ENCODE results near the gene EIF1AD.

The EIF1AD gene

GRCh38 chr11:66008468-66009101 is 6.6 kb upstream of the EIF1AD start:
- Histone ChIP-seq H3K9me3 (replicated peaks; ENCODE audit: insufficient read depth, low read length) (no peaks in the 10 kb centered on the region), H3K4me2 (ENCODE audit: low read depth, low read length) (no peak overlapping the region), H3K4me1 (ENCODE audit: low read length) (peaks cover 35% of the 10 kb centered on the region), H3K9me2 (replicated peaks; ENCODE audit: insufficient read depth, low read length) (no peaks in the 10 kb centered on the region), H3K9ac (ENCODE audit: low read length) (no peak overlapping the region), H3K4me3 (ENCODE audit: low read length) (no peak overlapping the region), H3K36me3 (replicated peaks; ENCODE audit: insufficient read depth, low read length) (no peaks in the 10 kb centered on the region; the same call in 1 of the 2 replicates), H3K27me3 (replicated peaks; ENCODE audit: insufficient read depth, low read length) (no peaks in the 10 kb centered on the region), H3F3A (ENCODE audit: insufficient read depth, low read length) (peaks cover 21% of the 10 kb centered on the region), H2AFZ (ENCODE audit: low read length) (no peak overlapping the region), H3K79me2 (ENCODE audit: low read length) (peaks cover 12% of the 10 kb centered on the region), H3K27ac (ENCODE audit: low read length) (no peak overlapping the region), H4K20me1 (ENCODE audit: insufficient read depth, low read length) (no peaks in the 10 kb centered on the region)
- DNase-seq = no peak
- TF ChIP-seq EZH2 (optimal IDR thresholded peaks at IDR 0.05; ENCODE audit: low read depth, low read length) (no peak), EZH2phosphoT487 (IDR thresholded peaks at IDR 0.05; ENCODE audit: low read length) (no peak), CTCF (IDR thresholded peaks at IDR 0.05; ENCODE audit: low read length) (no peak)

- Histone ChIP-seq H3F3A (ENCODE audit: insufficient read depth, low read length) (peaks cover 21% of the 10 kb centered on the region), H3K9me3 (replicated peaks; ENCODE audit: insufficient read depth, low read length) (no peaks in the 10 kb centered on the region), H3K79me2 (ENCODE audit: low read length) (peaks cover 17% of the 10 kb centered on the region), H4K20me1 (ENCODE audit: insufficient read depth, low read length) (no peaks in the 10 kb centered on the region), H3K4me1 (ENCODE audit: low read length) (peaks cover 40% of the 10 kb centered on the region), H3K27me3 (replicated peaks; ENCODE audit: insufficient read depth, low read length) (no peaks in the 10 kb centered on the region), H3K27ac (ENCODE audit: low read length) (no peak overlapping the region), H3K4me3 (ENCODE audit: low read length) (no peak overlapping the region), H3K9me2 (replicated peaks; ENCODE audit: insufficient read depth, low read length) (no peaks in the 10 kb centered on the region), H3K9ac (ENCODE audit: low read length) (no peak overlapping the region), H3K36me3 (replicated peaks; ENCODE audit: insufficient read depth, low read length) (no peaks in the 10 kb centered on the region; the same call in 1 of the 2 replicates), H2AFZ (ENCODE audit: low read length) (no peak overlapping the region), H3K4me2 (ENCODE audit: low read depth, low read length) (no peak overlapping the region)
- TF ChIP-seq EZH2 (optimal IDR thresholded peaks at IDR 0.05; ENCODE audit: low read depth, low read length) (no peak), CTCF (IDR thresholded peaks at IDR 0.05; ENCODE audit: low read length) (no peak), EZH2phosphoT487 (IDR thresholded peaks at IDR 0.05; ENCODE audit: low read length) (no peak)
- no peak for DNase-seq
Observed at GRCh38 chr11:66008095-66008467, 6.1 kb upstream of the EIF1AD start.

- Histone ChIP-seq H3K4me1 (ENCODE audit: low read length) (peaks cover 40% of the 10 kb centered on the region), H4K20me1 (ENCODE audit: insufficient read depth, low read length) (no peaks in the 10 kb centered on the region), H3K9me2 (replicated peaks; ENCODE audit: insufficient read depth, low read length) (no peaks in the 10 kb centered on the region), H3F3A (ENCODE audit: insufficient read depth, low read length) (peaks cover 22% of the 10 kb centered on the region), H3K4me3 (ENCODE audit: low read length) (no peak overlapping the region), H3K36me3 (replicated peaks; ENCODE audit: insufficient read depth, low read length) (no peaks in the 10 kb centered on the region; the same call in 1 of the 2 replicates), H3K27ac (ENCODE audit: low read length) (peak overlapping the region; percentile 64; the same call in 1 of the 2 replicates), H3K27me3 (replicated peaks; ENCODE audit: insufficient read depth, low read length) (no peaks in the 10 kb centered on the region), H3K4me2 (ENCODE audit: low read depth, low read length) (no peak overlapping the region), H3K9ac (ENCODE audit: low read length) (no peak overlapping the region), H2AFZ (ENCODE audit: low read length) (no peak overlapping the region), H3K9me3 (replicated peaks; ENCODE audit: insufficient read depth, low read length) (no peaks in the 10 kb centered on the region), H3K79me2 (ENCODE audit: low read length) (peaks cover 21% of the 10 kb centered on the region)
- TF ChIP-seq CTCF (IDR thresholded peaks at IDR 0.05; ENCODE audit: low read length) (no peak), EZH2phosphoT487 (IDR thresholded peaks at IDR 0.05; ENCODE audit: low read length) (no peak), EZH2 (optimal IDR thresholded peaks at IDR 0.05; ENCODE audit: low read depth, low read length) (no peak)
- DNase-seq = no peak
Observed at GRCh38 chr11:66007201-66007634, 5.3 kb upstream of the EIF1AD start.
